ENCODE results near the gene CHST3.

DNA sequence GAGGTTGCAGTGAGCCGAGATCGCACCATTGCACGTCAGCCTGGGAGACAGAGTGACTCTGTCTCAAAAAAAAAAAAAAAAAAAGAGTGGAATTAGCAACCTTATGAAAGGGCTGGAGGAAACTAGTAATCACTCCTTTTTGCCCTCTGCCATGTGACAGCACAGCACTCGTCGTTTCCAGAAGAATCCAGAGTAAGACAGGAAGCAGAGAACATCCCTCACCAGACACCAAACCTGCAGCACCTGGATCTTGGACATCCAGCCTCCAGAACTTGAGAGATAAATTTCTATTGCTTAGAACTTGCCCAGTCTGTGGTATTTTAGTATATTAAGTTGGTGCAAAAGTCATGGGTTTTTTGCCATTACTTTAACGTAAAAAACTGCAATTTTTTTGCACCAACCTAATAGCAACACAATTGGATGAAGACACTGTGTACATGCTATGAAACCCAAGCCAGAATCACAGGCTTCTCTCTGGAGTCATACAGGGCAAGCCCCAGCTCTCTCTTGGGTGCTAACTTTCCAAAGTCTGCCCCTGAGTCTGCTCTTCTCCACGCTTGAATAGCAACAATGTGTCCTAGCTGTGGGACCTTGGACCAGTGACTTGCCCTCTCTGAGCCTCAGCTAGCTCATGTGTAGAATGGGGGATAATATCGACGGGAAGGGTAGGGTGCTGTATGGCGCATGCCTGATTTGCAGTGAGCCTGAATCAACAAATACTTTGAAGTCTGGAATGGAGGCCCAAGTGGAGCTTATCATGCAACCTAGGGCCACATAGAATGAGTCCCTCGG, 55.1 kb downstream of the CHST3 start:
- TF ChIP-seq EP300 (IDR thresholded peaks at IDR 0.05; ENCODE audit: borderline replicate concordance) (no peak), CREB1 (IDR thresholded peaks at IDR 0.05; ENCODE audit: low read depth) (no peak), NFIC (IDR thresholded peaks at IDR 0.05) (no peak), CEBPB (IDR thresholded peaks at IDR 0.05) (no peak), TCF12 (IDR thresholded peaks at IDR 0.05; ENCODE audit: low read depth) (no peak), RAD21 (IDR thresholded peaks at IDR 0.05; ENCODE audit: low read depth) (no peak), TAF1 (IDR thresholded peaks at IDR 0.05; ENCODE audit: low read depth) (no peak), EGR1 (IDR thresholded peaks at IDR 0.05) (no peak), ZBTB7A (IDR thresholded peaks at IDR 0.05; ENCODE audit: low read depth) (no peak)
- TF ChIP-seq, protein P1, sequence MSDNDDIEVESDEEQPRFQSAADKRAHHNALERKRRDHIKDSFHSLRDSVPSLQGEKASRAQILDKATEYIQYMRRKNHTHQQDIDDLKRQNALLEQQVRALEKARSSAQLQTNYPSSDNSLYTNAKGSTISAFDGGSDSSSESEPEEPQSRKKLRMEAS (IDR thresholded peaks at IDR 0.05), result no peak
- TF ChIP-seq, protein P2, sequence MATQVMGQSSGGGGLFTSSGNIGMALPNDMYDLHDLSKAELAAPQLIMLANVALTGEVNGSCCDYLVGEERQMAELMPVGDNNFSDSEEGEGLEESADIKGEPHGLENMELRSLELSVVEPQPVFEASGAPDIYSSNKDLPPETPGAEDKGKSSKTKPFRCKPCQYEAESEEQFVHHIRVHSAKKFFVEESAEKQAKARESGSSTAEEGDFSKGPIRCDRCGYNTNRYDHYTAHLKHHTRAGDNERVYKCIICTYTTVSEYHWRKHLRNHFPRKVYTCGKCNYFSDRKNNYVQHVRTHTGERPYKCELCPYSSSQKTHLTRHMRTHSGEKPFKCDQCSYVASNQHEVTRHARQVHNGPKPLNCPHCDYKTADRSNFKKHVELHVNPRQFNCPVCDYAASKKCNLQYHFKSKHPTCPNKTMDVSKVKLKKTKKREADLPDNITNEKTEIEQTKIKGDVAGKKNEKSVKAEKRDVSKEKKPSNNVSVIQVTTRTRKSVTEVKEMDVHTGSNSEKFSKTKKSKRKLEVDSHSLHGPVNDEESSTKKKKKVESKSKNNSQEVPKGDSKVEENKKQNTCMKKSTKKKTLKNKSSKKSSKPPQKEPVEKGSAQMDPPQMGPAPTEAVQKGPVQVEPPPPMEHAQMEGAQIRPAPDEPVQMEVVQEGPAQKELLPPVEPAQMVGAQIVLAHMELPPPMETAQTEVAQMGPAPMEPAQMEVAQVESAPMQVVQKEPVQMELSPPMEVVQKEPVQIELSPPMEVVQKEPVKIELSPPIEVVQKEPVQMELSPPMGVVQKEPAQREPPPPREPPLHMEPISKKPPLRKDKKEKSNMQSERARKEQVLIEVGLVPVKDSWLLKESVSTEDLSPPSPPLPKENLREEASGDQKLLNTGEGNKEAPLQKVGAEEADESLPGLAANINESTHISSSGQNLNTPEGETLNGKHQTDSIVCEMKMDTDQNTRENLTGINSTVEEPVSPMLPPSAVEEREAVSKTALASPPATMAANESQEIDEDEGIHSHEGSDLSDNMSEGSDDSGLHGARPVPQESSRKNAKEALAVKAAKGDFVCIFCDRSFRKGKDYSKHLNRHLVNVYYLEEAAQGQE (IDR thresholded peaks at IDR 0.05; ENCODE audit: low read depth), result no peak
